Gastroesophageal sphincter (tissue), 4 donors: Measurements from ENCODE around the gene RNF224. TPM values are rescaled to one million over a fixed set of nuclear protein-coding genes. Genes with fewer than 3 reads are reported as not detected.
A peak's percentile ranks its signal among the peaks of the same experiment; 100 is the strongest.

Source experiments
- ATAC-seq: fragments of 150-250 bp; one replicate; pipeline ENCODE4 v1.9.1; 2016; ENCODE audit warnings: mild to moderate bottlenecking, moderate library complexity
- H3K27ac ChIP-seq, 4 donors: fragments of 200-600 bp; sonication (generic) in 3 of 4; 1 replicate in 3 of 4; 2 replicates in 1 of 4; pipeline ENCODE4 v1.5.1; 2016 to 2019
- H3K27me3 ChIP-seq: fragments of 200-600 bp; sonication (generic); one replicate; pipeline ENCODE4 v1.5.1; 2019
- H3K36me3 ChIP-seq, 2 donors: fragments of 200-600 bp; sonication (generic); one replicate each; pipeline ENCODE4 v1.5.1; 2019; ENCODE audit warnings: control low read depth in 1 of 2
- H3K4me1 ChIP-seq, 3 donors: fragments of 200-600 bp; sonication (generic); 1 replicate in 2 of 3; 2 replicates in 1 of 3; pipeline ENCODE4 v1.5.1; 2016 to 2019; ENCODE audit warnings: control low read depth in 2 of 3
- H3K4me3 ChIP-seq, 2 donors: fragments of 200-600 bp; sonication (generic); one replicate each; pipeline ENCODE4 v1.5.1; 2019; ENCODE audit warnings: mild to moderate bottlenecking in 1 of 2, moderate library complexity in 1 of 2
- H3K9me3 ChIP-seq, 3 donors: fragments of 200-600 bp; sonication (generic); one replicate each; pipeline ENCODE4 v1.5.1; 2017 to 2019; ENCODE audit warnings: control low read depth in 2 of 3
- EP300 ChIP-seq: sonication (generic); formaldehyde crosslinking; IDR thresholded peaks from one replicate; pipeline ENCODE4 v1.6.1; 2017; ENCODE audit warnings: antibody characterized with exemption, mild to moderate bottlenecking
- POLR2A ChIP-seq, 2 donors: fragments of 450-650 bp; IDR thresholded peaks; one replicate each; pipeline ENCODE4 v1.6.1; 2017; ENCODE audit warnings: antibody characterized with exemption in 2 of 2, mild to moderate bottlenecking in 2 of 2, moderate library complexity in 1 of 2
- POLR2AphosphoS5 ChIP-seq: sonication (generic); formaldehyde crosslinking; IDR thresholded peaks from one replicate; pipeline ENCODE4 v1.6.1; 2017; ENCODE audit warnings: antibody characterized with exemption
- WGBS, 2 donors: methylation state at CpG; one replicate each; pipeline ENCODE4 v1.1.5; 2018; ENCODE audit warnings: low coverage in 1 of 2; 5-methylcytosine and 5-hydroxymethylcytosine counted together
- total RNA-seq, 4 donors: library from RNA; depleted of rRNA; stranded (reverse); fragments of >200 nt; gene quantifications; one replicate each; pipeline ENCODE4 v1.1.0, GENCODE V29; 2016
- TF ChIP-seq, protein P1 (sequence below), 4 experiments: fragments of 200-600 bp in 2 of 4; fragments of 450-650 bp in 2 of 4; sonication (generic) in 1 of 4; IDR thresholded peaks; one replicate each; pipeline ENCODE4 v1.5.1; 2017 to 2019; ENCODE audit warnings: antibody characterized with exemption in 4 of 4, mild to moderate bottlenecking in 2 of 4, moderate library complexity in 2 of 4

RNF224 gene
- total RNA-seq, 4 donors from 2014 or later: 0.57 TPM; not detected in 3

DNA sequence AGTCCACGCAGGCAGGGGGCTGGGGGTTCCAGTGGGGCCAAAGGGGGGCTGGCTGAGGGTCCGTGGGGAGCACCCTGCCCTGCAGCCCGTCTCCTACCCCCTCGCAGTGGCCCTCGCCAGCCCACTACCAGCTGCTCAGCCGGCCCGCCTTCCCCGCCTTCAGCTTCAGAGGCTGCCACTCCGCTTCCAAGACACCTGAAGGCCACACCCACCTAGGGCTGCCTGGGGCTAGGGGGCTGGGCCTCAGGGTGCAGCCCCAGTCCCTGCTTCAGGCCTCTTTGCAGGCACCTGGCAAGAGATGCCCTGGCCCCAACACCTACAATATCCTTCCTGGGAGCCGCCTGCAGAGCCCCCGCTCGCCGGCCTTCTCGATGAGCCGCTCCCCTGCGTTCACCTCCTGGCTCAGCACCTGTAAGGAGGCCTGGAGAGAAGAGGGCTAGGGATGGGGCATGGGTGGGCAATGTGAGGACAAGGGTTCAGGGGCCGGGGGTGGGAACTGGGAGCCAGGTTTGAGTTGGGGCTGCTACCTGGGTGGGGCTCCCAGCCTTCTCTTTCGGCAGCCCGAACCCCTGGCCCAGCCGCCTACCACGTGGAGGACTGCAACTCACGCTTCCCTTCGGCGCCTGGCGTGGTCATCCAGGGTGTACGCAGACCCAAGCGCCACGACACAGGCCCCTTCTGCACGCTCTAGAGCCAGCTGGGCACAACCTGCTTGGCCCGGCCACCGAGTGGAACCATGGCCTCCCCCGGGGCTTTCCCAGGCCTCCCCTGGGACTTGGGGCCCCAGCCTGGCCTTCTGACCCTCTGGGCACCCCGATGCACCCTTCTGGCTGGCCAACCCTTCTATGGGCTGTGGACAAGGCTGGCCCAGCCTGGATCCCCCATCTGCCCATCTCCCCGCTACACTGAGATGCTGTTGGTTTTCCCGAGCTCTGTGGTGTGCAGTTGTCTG is 25.5 kb downstream of the RNF224 start:
- Histone ChIP-seq H3K36me3 (peaks cover 0 to 17% of the 10 kb centered on the region in 2 donors), H3K4me1 (peaks cover 0 to 31% (median 19%) of the 10 kb centered on the region in 3 donors), H3K27me3 (peaks cover 9% of the 10 kb centered on the region), H3K27ac (no peak overlapping the region), H3K9me3 (no peaks in the 10 kb centered on the region), H3K4me3 (no peak overlapping the region)
- no peak for ATAC-seq
- TF ChIP-seq POLR2AphosphoS5 (no peak), POLR2A (IDR thresholded peaks at IDR 0.05) (no peak), EP300 (no peak)
- TF ChIP-seq, protein P1, sequence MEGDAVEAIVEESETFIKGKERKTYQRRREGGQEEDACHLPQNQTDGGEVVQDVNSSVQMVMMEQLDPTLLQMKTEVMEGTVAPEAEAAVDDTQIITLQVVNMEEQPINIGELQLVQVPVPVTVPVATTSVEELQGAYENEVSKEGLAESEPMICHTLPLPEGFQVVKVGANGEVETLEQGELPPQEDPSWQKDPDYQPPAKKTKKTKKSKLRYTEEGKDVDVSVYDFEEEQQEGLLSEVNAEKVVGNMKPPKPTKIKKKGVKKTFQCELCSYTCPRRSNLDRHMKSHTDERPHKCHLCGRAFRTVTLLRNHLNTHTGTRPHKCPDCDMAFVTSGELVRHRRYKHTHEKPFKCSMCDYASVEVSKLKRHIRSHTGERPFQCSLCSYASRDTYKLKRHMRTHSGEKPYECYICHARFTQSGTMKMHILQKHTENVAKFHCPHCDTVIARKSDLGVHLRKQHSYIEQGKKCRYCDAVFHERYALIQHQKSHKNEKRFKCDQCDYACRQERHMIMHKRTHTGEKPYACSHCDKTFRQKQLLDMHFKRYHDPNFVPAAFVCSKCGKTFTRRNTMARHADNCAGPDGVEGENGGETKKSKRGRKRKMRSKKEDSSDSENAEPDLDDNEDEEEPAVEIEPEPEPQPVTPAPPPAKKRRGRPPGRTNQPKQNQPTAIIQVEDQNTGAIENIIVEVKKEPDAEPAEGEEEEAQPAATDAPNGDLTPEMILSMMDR (IDR thresholded peaks at IDR 0.05): no peak
- WGBS, 2 donors: 88% methylated on average over 4 of the region's 35 CpGs; no CpG with 5 or more reads in 1 of the 2 donors

DNA sequence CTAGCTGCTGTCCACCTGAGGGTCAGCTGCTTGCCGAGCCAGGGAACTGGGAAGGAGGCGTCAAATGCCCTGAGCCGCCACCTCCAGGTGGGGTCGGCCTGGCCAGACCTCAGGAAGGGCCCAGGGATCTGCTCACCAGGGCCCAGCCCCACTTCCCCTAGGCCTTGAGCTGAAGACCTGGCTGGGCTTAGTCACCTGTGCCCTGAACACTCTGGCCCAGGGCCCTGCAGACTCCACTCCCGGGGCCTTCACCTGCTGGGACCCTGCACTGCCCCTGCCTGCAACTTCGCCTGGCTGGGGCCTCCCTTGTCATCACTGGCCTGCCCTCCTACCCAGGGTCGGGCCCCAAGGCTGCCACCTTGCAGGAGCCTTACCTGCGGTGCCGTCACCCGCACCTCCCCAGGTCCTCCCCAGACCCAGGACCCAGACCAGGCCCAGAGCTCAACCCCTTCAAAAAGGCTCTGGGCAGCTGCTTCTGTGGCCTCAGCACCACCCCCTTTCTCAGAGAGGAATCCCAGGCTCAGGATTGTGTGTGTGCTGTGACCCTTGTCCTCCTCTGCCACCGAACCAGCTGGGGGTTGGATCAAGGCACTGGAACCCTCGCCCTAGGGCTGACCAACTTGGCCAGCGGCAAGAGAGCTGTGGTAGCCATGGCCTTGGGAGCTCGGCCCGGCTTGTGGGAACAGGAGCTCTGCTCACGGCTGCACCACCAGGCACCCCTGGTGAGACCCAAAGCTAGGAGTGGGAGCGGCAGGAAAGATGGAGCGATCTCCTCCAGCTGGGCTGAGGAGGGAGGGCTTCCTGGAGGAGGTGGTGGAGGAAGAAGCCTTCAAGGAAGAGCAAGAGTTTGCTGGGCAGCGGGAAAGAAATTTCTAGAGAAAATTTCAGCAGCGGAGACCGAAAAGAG is 26.7 kb downstream of the RNF224 start:
- peaks cover 0 to 29% of the 10 kb centered on the region in 2 donors for H3K36me3 ChIP-seq
- peak overlapping the region; percentile 49 to 90 for H3K4me3 ChIP-seq
- peaks cover 0 to 31% (median 19%) of the 10 kb centered on the region in 3 donors for H3K4me1 ChIP-seq
- 8% methylated on average over 6 of the region's 21 CpGs; no CpG with 5 or more reads in 1 of the 2 donors for WGBS, 2 donors
- H3K27ac ChIP-seq: peak overlapping the region in 3 of 4 donors; percentile 84 to 86 (median 85)
- no peaks in the 10 kb centered on the region for H3K9me3 ChIP-seq
- TF ChIP-seq, protein P1 (IDR thresholded peaks at IDR 0.05): no peak
- TF ChIP-seq POLR2A (IDR thresholded peaks at IDR 0.05): no peak
- no peak for TF ChIP-seq POLR2AphosphoS5
- no peak for TF ChIP-seq EP300
- H3K27me3 ChIP-seq: peaks cover 9% of the 10 kb centered on the region
- no peak for ATAC-seq

DNA sequence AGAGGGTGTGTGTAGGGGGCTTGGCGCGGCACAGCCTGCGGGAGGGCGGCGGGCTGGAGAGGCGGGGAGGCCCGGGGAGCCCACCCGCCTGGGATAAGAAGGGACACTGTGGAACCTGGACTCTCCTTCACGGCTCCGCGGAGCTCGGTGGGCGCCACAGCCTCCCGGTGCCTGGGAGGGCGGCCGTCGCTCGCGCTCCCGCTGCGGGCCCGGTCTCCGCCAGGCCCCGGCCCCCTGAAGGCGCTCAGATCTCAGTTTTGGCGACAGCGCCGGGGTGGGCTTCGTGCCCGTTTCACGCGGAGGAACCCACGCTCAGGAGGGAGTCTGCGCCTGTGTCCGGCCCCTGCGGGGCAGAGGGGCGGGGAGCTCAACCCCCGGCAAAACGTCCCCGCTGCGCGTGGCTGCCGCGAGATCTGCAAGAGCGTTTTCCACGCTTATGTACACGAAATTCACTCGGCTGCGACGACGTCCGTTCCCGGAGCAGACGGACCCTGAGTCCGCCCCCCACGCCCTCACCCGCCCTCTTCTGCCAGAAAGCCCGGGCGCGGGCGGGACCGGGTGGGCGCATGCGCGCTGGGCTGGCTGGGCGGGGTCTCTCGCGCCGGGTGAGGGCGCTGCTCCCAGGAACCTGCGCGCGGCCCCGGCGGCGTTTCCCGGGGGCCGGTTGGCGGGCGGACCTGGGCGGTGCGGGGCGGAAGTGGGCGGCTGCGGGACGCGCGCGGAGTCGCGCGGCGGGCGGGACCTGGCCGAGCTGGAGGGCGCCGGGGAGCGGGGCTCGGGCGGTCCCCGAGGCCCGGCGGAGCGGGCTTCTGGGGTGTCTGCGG is 27.5 kb downstream of the RNF224 start, which contains the start of gene NELFB:
Gene NELFB, plus strand, starts transcription at position 704 of the 824 bp plus-strand sequence.
- TF ChIP-seq, protein P1 (IDR thresholded peaks at IDR 0.05): peak in 3 of 4 experiments; percentile 1 to 45 (median 2)
- TF ChIP-seq POLR2AphosphoS5: peak; percentile 56
- TF ChIP-seq EP300: no peak
- TF ChIP-seq POLR2A (IDR thresholded peaks at IDR 0.05): peak; percentile 60 to 61
- Histone ChIP-seq H3K4me3 (peak within 1 kb of the TSS; percentile 87 to 90), H3K27ac (peak within 1 kb of the TSS; percentile 3 to 86 (median 84)), H3K36me3 (peaks cover 0 to 36% of the 10 kb centered on the region in 2 donors), H3K9me3 (no peaks in the 10 kb centered on the region), H3K4me1 (peaks cover 0 to 31% (median 19%) of the 10 kb centered on the region in 3 donors), H3K27me3 (peaks cover 9% of the 10 kb centered on the region)
- 0% methylated on average over 5 of the region's 105 CpGs; no CpG with 5 or more reads in 1 of the 2 donors for WGBS, 2 donors
- ATAC-seq: peak; percentile 96

- WGBS, 2 donors: no CpG with 5 or more reads among the region's 51 CpGs
Measured at GRCh38 chr9:137255448-137256114, 28.3 kb downstream of the RNF224 start.

More at GRCh38 chr9:137255448-137256114, 28.3 kb downstream of the RNF224 start:
- Histone ChIP-seq H3K27ac (peak overlapping the region in 3 of 4 donors; percentile 84 to 86 (median 85)), H3K27me3 (peaks cover 9% of the 10 kb centered on the region), H3K36me3 (peaks cover 0 to 38% of the 10 kb centered on the region in 2 donors), H3K4me1 (peaks cover 0 to 31% (median 19%) of the 10 kb centered on the region in 3 donors), H3K4me3 (peak overlapping the region; percentile 87 to 90), H3K9me3 (no peaks in the 10 kb centered on the region)
- no peak for TF ChIP-seq POLR2AphosphoS5
- TF ChIP-seq, protein P1 (IDR thresholded peaks at IDR 0.05): no peak
- TF ChIP-seq POLR2A (IDR thresholded peaks at IDR 0.05): no peak
- TF ChIP-seq EP300: no peak
- peak; percentile 50 for ATAC-seq
